Measurements from ENCODE around the gene FAM174C. TPM values are rescaled to one million over a fixed set of nuclear protein-coding genes. Genes with fewer than 3 reads are reported as not detected.

FAM174C gene
- total RNA-seq, 2 experiments from 2014 or later: 44.5 to 48.3 TPM

GRCh38 chr19:1257475-1258162 lies 17.7 kb upstream of the FAM174C start:
- no peaks in the 10 kb centered on the region for H3K27me3 Mint-ChIP-seq
- H3K4me1 Mint-ChIP-seq: peaks cover 37% of the 10 kb centered on the region
- peak overlapping the region; percentile 68 for H3K27ac Mint-ChIP-seq
- DNase-seq: no peak
- H3K9me3 Mint-ChIP-seq: no peaks in the 10 kb centered on the region
- H3K36me3 Mint-ChIP-seq: peaks cover 13% of the 10 kb centered on the region
- no peak for ATAC-seq (ENCODE audit: low read depth)
- H3K4me3 Mint-ChIP-seq: peak overlapping the region; percentile 58
- POLR2A ChIA-PET: interaction anchor here (1.1 to 6.6 kb wide), 3 partner anchors 12 to 183 kb away, joined by 3 to 115 read pairs (median 7); partner anchors contain the start of genes CIRBP and FAM174C

GRCh38 chr19:1258163-1258492 lies 17.2 kb upstream of the FAM174C start:
- Mint-ChIP-seq H3K27me3 (no peaks in the 10 kb centered on the region), H3K4me1 (peaks cover 37% of the 10 kb centered on the region), H3K9me3 (no peaks in the 10 kb centered on the region), H3K27ac (peak overlapping the region; percentile 68), H3K4me3 (peak overlapping the region; percentile 98), H3K36me3 (peaks cover 13% of the 10 kb centered on the region)
- POLR2A ChIA-PET: interaction anchor here (0.6 to 3.6 kb wide), 4 partner anchors 11 to 183 kb away, joined by 3 to 64 read pairs (median 6); partner anchors contain the start of genes CIRBP and FAM174C
- ATAC-seq (ENCODE audit: low read depth) (no peak), DNase-seq (no peak)

- ATAC-seq (ENCODE audit: low read depth): no peak
- peaks cover 13% of the 10 kb centered on the region for H3K36me3 Mint-ChIP-seq
- no peaks in the 10 kb centered on the region for H3K9me3 Mint-ChIP-seq
- no peak for DNase-seq
- POLR2A ChIA-PET: interaction anchor here (0.6 to 3.6 kb wide), 6 partner anchors 10 to 184 kb away, joined by 3 to 64 read pairs (median 6); partner anchors contain the start of genes CIRBP and FAM174C
- peaks cover 34% of the 10 kb centered on the region for H3K4me1 Mint-ChIP-seq
- H3K4me3 Mint-ChIP-seq: peak overlapping the region; percentile 98
- H3K27ac Mint-ChIP-seq: peak overlapping the region; percentile 99
- no peaks in the 10 kb centered on the region for H3K27me3 Mint-ChIP-seq
These were observed 16.6 kb upstream of the FAM174C start for GRCh38 chr19:1258707-1259205.

- POLR2A ChIA-PET: interaction anchor here (0.7 to 3.6 kb wide), 5 partner anchors 9 to 25 kb away, joined by 3 to 64 read pairs (median 7); partner anchors contain the start of genes CIRBP and FAM174C
- DNase-seq (peak; percentile 84), ATAC-seq (ENCODE audit: low read depth) (peak; percentile 34)
- peaks cover 13% of the 10 kb centered on the region for H3K36me3 Mint-ChIP-seq
- peaks cover 34% of the 10 kb centered on the region for H3K4me1 Mint-ChIP-seq
- H3K27ac Mint-ChIP-seq: peak overlapping the region; percentile 99
- no peaks in the 10 kb centered on the region for H3K27me3 Mint-ChIP-seq
- H3K4me3 Mint-ChIP-seq: peak overlapping the region; percentile 98
- H3K9me3 Mint-ChIP-seq: no peaks in the 10 kb centered on the region
These were observed 16.0 kb upstream of the FAM174C start for GRCh38 chr19:1259206-1259875.

- Mint-ChIP-seq H3K4me3 (peak overlapping the region; percentile 98), H3K27ac (peak overlapping the region; percentile 99), H3K27me3 (no peaks in the 10 kb centered on the region), H3K9me3 (no peaks in the 10 kb centered on the region), H3K4me1 (peaks cover 33% of the 10 kb centered on the region), H3K36me3 (peaks cover 11% of the 10 kb centered on the region)
- ATAC-seq (ENCODE audit: low read depth) (peak; percentile 11), DNase-seq (peak; percentile 78)
- POLR2A ChIA-PET: interaction anchor here (0.7 to 3.6 kb wide), 6 partner anchors 7 to 16 kb away, joined by 3 to 64 read pairs (median 12); partner anchors contain the start of genes CIRBP and FAM174C
These were observed 15.2 kb upstream of the FAM174C start for GRCh38 chr19:1259876-1260748.

GRCh38 chr19:1260749-1261537 lies 14.4 kb upstream of the FAM174C start:
- POLR2A ChIA-PET: interaction anchor here (0.7 to 3.6 kb wide), 7 partner anchors 8 to 17 kb away, joined by 3 to 64 read pairs (median 5); partner anchors contain the start of gene CIRBP
- DNase-seq (peak; percentile 99), ATAC-seq (ENCODE audit: low read depth) (peak; percentile 76)
- H3K27ac Mint-ChIP-seq: peak overlapping the region; percentile 99
- H3K9me3 Mint-ChIP-seq: no peaks in the 10 kb centered on the region
- peaks cover 38% of the 10 kb centered on the region for H3K4me1 Mint-ChIP-seq
- no peaks in the 10 kb centered on the region for H3K27me3 Mint-ChIP-seq
- peaks cover 11% of the 10 kb centered on the region for H3K36me3 Mint-ChIP-seq
- peak overlapping the region; percentile 98 for H3K4me3 Mint-ChIP-seq

- H3K9me3 Mint-ChIP-seq: no peaks in the 10 kb centered on the region
- peak overlapping the region; percentile 97 for H3K27ac Mint-ChIP-seq
- H3K4me1 Mint-ChIP-seq: peaks cover 38% of the 10 kb centered on the region
- H3K36me3 Mint-ChIP-seq: peaks cover 11% of the 10 kb centered on the region
- POLR2A ChIA-PET: interaction anchor here (0.7 to 3.6 kb wide), 8 partner anchors 8 to 193 kb away, joined by 3 to 64 read pairs (median 5); partner anchors contain the start of genes CIRBP and MIDN
- ATAC-seq (ENCODE audit: low read depth) (no peak), DNase-seq (no peak)
- no peaks in the 10 kb centered on the region for H3K27me3 Mint-ChIP-seq
- H3K4me3 Mint-ChIP-seq: peak overlapping the region; percentile 98
These were observed 13.9 kb upstream of the FAM174C start for GRCh38 chr19:1261538-1261797.

GRCh38 chr19:1261798-1262622 lies 13.3 kb upstream of the FAM174C start:
- Mint-ChIP-seq H3K36me3 (peaks cover 11% of the 10 kb centered on the region), H3K27me3 (no peaks in the 10 kb centered on the region), H3K9me3 (no peaks in the 10 kb centered on the region), H3K4me3 (peak overlapping the region; percentile 98), H3K4me1 (peaks cover 38% of the 10 kb centered on the region), H3K27ac (peak overlapping the region; percentile 97)
- DNase-seq: no peak
- POLR2A ChIA-PET: interaction anchor here (0.7 to 3.6 kb wide), 9 partner anchors 7 to 194 kb away, joined by 3 to 64 read pairs (median 5); partner anchors contain the start of genes CIRBP and MIDN
- no peak for ATAC-seq (ENCODE audit: low read depth)

GRCh38 chr19:1262623-1263123 lies 12.7 kb upstream of the FAM174C start:
- no peak for DNase-seq
- no peak for ATAC-seq (ENCODE audit: low read depth)
- H3K9me3 Mint-ChIP-seq: no peaks in the 10 kb centered on the region
- H3K27me3 Mint-ChIP-seq: no peaks in the 10 kb centered on the region
- H3K4me3 Mint-ChIP-seq: peak overlapping the region; percentile 81
- peaks cover 7% of the 10 kb centered on the region for H3K36me3 Mint-ChIP-seq
- peaks cover 36% of the 10 kb centered on the region for H3K4me1 Mint-ChIP-seq
- H3K27ac Mint-ChIP-seq: peak overlapping the region; percentile 85
- POLR2A ChIA-PET: interaction anchor here (0.6 to 3.3 kb wide), 4 partner anchors 10 to 187 kb away, joined by 3 to 27 read pairs (median 4); no protein-coding TSS in a partner anchor

GRCh38 chr19:1263188-1263587 lies 12.1 kb upstream of the FAM174C start:
- Mint-ChIP-seq H3K4me1 (peaks cover 35% of the 10 kb centered on the region), H3K9me3 (no peaks in the 10 kb centered on the region), H3K4me3 (peak overlapping the region; percentile 81), H3K27me3 (no peaks in the 10 kb centered on the region), H3K36me3 (peaks cover 6% of the 10 kb centered on the region), H3K27ac (peak overlapping the region; percentile 85)
- ATAC-seq (ENCODE audit: low read depth) (no peak), DNase-seq (no peak)
- POLR2A ChIA-PET: interaction anchor here (0.6 to 3.3 kb wide), 4 partner anchors 11 to 188 kb away, joined by 3 to 27 read pairs (median 4); partner anchors contain the start of gene FAM174C
